ENCODE results near the gene NCOA7. TPM values are rescaled to one million over a fixed set of nuclear protein-coding genes. Genes with fewer than 3 reads are reported as not detected.

The NCOA7 gene
- polyA plus RNA-seq, 1 of the 3 experiments (the other 2 are of a cell fraction): 16.3 TPM

GRCh38 chr6:125750692-125751333 is 39.9 kb upstream of the NCOA7 start:
- WGBS (ENCODE audit: low lambda C conversion rate): 5% methylated on average over 4 of the region's 4 CpGs
- H2AFZ ChIP-seq (ENCODE audit: low read depth): no peak overlapping the region
- H3K4me3 ChIP-seq (ENCODE audit: low read depth in 2 of 2, low read length in 1 of 2): no peak overlapping the region
- H3K4me2 ChIP-seq: no peak overlapping the region
- no peak overlapping the region for H3K9ac ChIP-seq
- no peak for TF ChIP-seq MXI1 (IDR thresholded peaks at IDR 0.05; ENCODE audit: low read depth, low read length)
- no peak for TF ChIP-seq RAD21 (IDR thresholded peaks at IDR 0.05; ENCODE audit: low read length)
- TF ChIP-seq SIN3A (IDR thresholded peaks at IDR 0.05; ENCODE audit: borderline replicate concordance, low read depth, low read length): no peak
- TF ChIP-seq, protein P1, sequence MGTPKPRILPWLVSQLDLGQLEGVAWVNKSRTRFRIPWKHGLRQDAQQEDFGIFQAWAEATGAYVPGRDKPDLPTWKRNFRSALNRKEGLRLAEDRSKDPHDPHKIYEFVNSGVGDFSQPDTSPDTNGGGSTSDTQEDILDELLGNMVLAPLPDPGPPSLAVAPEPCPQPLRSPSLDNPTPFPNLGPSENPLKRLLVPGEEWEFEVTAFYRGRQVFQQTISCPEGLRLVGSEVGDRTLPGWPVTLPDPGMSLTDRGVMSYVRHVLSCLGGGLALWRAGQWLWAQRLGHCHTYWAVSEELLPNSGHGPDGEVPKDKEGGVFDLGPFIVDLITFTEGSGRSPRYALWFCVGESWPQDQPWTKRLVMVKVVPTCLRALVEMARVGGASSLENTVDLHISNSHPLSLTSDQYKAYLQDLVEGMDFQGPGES (IDR thresholded peaks at IDR 0.05; ENCODE audit: low read depth, low read length): no peak
- no peak for TF ChIP-seq MEF2A (IDR thresholded peaks at IDR 0.05; ENCODE audit: borderline replicate concordance, low read depth)
- TF ChIP-seq, protein P2, sequence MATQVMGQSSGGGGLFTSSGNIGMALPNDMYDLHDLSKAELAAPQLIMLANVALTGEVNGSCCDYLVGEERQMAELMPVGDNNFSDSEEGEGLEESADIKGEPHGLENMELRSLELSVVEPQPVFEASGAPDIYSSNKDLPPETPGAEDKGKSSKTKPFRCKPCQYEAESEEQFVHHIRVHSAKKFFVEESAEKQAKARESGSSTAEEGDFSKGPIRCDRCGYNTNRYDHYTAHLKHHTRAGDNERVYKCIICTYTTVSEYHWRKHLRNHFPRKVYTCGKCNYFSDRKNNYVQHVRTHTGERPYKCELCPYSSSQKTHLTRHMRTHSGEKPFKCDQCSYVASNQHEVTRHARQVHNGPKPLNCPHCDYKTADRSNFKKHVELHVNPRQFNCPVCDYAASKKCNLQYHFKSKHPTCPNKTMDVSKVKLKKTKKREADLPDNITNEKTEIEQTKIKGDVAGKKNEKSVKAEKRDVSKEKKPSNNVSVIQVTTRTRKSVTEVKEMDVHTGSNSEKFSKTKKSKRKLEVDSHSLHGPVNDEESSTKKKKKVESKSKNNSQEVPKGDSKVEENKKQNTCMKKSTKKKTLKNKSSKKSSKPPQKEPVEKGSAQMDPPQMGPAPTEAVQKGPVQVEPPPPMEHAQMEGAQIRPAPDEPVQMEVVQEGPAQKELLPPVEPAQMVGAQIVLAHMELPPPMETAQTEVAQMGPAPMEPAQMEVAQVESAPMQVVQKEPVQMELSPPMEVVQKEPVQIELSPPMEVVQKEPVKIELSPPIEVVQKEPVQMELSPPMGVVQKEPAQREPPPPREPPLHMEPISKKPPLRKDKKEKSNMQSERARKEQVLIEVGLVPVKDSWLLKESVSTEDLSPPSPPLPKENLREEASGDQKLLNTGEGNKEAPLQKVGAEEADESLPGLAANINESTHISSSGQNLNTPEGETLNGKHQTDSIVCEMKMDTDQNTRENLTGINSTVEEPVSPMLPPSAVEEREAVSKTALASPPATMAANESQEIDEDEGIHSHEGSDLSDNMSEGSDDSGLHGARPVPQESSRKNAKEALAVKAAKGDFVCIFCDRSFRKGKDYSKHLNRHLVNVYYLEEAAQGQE (IDR thresholded peaks at IDR 0.05; ENCODE audit: low read depth, low read length): no peak
- TF ChIP-seq POLR2AphosphoS5 (IDR thresholded peaks at IDR 0.05; ENCODE audit: low read depth, low read length): no peak
- no peak for TF ChIP-seq FOXJ3 (CRISPR knock-in tag; IDR thresholded peaks at IDR 0.05)
- TF ChIP-seq FOXM1 (IDR thresholded peaks at IDR 0.05; ENCODE audit: low read depth): no peak
- TF ChIP-seq EP300 (IDR thresholded peaks at IDR 0.05; ENCODE audit: borderline replicate concordance in 1 of 2, low read depth in 1 of 2, low read length in 1 of 2): no peak
- TF ChIP-seq, protein P3, sequence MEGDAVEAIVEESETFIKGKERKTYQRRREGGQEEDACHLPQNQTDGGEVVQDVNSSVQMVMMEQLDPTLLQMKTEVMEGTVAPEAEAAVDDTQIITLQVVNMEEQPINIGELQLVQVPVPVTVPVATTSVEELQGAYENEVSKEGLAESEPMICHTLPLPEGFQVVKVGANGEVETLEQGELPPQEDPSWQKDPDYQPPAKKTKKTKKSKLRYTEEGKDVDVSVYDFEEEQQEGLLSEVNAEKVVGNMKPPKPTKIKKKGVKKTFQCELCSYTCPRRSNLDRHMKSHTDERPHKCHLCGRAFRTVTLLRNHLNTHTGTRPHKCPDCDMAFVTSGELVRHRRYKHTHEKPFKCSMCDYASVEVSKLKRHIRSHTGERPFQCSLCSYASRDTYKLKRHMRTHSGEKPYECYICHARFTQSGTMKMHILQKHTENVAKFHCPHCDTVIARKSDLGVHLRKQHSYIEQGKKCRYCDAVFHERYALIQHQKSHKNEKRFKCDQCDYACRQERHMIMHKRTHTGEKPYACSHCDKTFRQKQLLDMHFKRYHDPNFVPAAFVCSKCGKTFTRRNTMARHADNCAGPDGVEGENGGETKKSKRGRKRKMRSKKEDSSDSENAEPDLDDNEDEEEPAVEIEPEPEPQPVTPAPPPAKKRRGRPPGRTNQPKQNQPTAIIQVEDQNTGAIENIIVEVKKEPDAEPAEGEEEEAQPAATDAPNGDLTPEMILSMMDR (IDR thresholded peaks at IDR 0.05): no peak
- TF ChIP-seq, protein P4, sequence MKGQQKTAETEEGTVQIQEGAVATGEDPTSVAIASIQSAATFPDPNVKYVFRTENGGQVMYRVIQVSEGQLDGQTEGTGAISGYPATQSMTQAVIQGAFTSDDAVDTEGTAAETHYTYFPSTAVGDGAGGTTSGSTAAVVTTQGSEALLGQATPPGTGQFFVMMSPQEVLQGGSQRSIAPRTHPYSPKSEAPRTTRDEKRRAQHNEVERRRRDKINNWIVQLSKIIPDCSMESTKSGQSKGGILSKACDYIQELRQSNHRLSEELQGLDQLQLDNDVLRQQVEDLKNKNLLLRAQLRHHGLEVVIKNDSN (IDR thresholded peaks at IDR 0.05; ENCODE audit: borderline replicate concordance, low read depth): no peak
- no peak for TF ChIP-seq RFX5 (IDR thresholded peaks at IDR 0.05; ENCODE audit: low read length)
- TF ChIP-seq FOSL2 (IDR thresholded peaks at IDR 0.05; ENCODE audit: borderline replicate concordance, low read depth): no peak
- TF ChIP-seq EZH2phosphoT487 (IDR thresholded peaks at IDR 0.05; ENCODE audit: borderline replicate concordance, low read depth): no peak; the same call in 1 of the 2 replicates
- TF ChIP-seq TAF1 (IDR thresholded peaks at IDR 0.05; ENCODE audit: borderline replicate concordance, low read depth, low read length): no peak
- TF ChIP-seq ZBTB33 (IDR thresholded peaks at IDR 0.05; ENCODE audit: borderline replicate concordance, low read depth): no peak
- TF ChIP-seq NRF1 (IDR thresholded peaks at IDR 0.05; ENCODE audit: low read depth, low read length): no peak
- TF ChIP-seq GABPA (IDR thresholded peaks at IDR 0.05; ENCODE audit: low read depth): no peak
- TF ChIP-seq TCF12 (IDR thresholded peaks at IDR 0.05): no peak
- CTCF ChIA-PET: interaction anchor here (0.9 to 3.3 kb wide), 6 partner anchors 11 to 442 kb away, joined by 3 to 23 read pairs (median 6); no protein-coding TSS in a partner anchor
- no peaks in the 10 kb centered on the region for H3K9me2 ChIP-seq
- no peaks in the 10 kb centered on the region for H3K79me2 ChIP-seq (ENCODE audit: insufficient read depth)
- H3K27me3 ChIP-seq (ENCODE audit: insufficient read depth): peaks cover 68% of the 10 kb centered on the region
- POLR2A ChIA-PET: interaction anchor here (0.8 kb wide), 1 partner anchor 10 kb away, joined by 3 read pairs; no protein-coding TSS in a partner anchor
- H4K20me1 ChIP-seq (ENCODE audit: insufficient read depth): no peaks in the 10 kb centered on the region
- H3K27ac ChIP-seq (ENCODE audit: low read depth in 2 of 2, low read length in 1 of 2): no peak overlapping the region
- DNase-seq: no peak
- H3F3A ChIP-seq (replicated peaks; ENCODE audit: insufficient read depth): no peaks in the 10 kb centered on the region
- peaks cover 0 to 18% of the 10 kb centered on the region in 2 experiments; a peak in 2 of 4 replicates for H3K4me1 ChIP-seq (ENCODE audit: control insufficient read depth in 1 of 2, insufficient read depth in 2 of 2, low read depth in 1 of 2, low read length in 1 of 2)
- H3K9me3 ChIP-seq: no peaks in the 10 kb centered on the region
- no peaks in the 10 kb centered on the region for H3K36me3 ChIP-seq (replicated peaks in 1 of 2; ENCODE audit: control insufficient read depth in 1 of 2, insufficient read depth in 2 of 2, low read length in 1 of 2)

All from SK-N-SH (cell line).